ENCODE measurements around the gene MYO7A. TPM values are rescaled to one million over a fixed set of nuclear protein-coding genes. Genes with fewer than 3 reads are reported as not detected.

Gene MYO7A
- total RNA-seq, 1 donor from 2014 or later, result 0.97 TPM

GRCh38 chr11:77124488-77124887 is 3.6 kb upstream of the MYO7A start:
- Mint-ChIP-seq H3K4me3 (no peak overlapping the region), H3K36me3 (peaks cover 4% of the 10 kb centered on the region), H3K4me1 (peaks cover 26% of the 10 kb centered on the region), H3K27me3 (ENCODE audit: insufficient read depth, low read depth) (peaks cover 9% of the 10 kb centered on the region), H3K27ac (no peak overlapping the region), H3K9me3 (no peaks in the 10 kb centered on the region)
- Histone ChIP-seq H2AFZ (replicated peaks) (no peak overlapping the region), H3F3A (ENCODE audit: low read depth) (peaks cover 5% of the 10 kb centered on the region), H3K9ac (no peak overlapping the region), H3K4me3 (no peak overlapping the region), H3K36me3 (no peaks in the 10 kb centered on the region), H3K4me1 (peaks cover 9% of the 10 kb centered on the region), H3K9me3 (ENCODE audit: low read depth) (no peaks in the 10 kb centered on the region), H3K79me2 (ENCODE audit: low read depth) (no peaks in the 10 kb centered on the region), H3K27ac (no peak overlapping the region), H3K4me2 (no peak overlapping the region), H3K27me3 (no peaks in the 10 kb centered on the region), H4K20me1 (ENCODE audit: low read depth) (no peaks in the 10 kb centered on the region)
- DNase-seq (ENCODE audit: low spot score), result no peak
- TF ChIP-seq EZH2phosphoT487 (IDR thresholded peaks at IDR 0.05) (no peak), EZH2 (IDR thresholded peaks at IDR 0.05) (no peak)
- TF ChIP-seq, protein P1, sequence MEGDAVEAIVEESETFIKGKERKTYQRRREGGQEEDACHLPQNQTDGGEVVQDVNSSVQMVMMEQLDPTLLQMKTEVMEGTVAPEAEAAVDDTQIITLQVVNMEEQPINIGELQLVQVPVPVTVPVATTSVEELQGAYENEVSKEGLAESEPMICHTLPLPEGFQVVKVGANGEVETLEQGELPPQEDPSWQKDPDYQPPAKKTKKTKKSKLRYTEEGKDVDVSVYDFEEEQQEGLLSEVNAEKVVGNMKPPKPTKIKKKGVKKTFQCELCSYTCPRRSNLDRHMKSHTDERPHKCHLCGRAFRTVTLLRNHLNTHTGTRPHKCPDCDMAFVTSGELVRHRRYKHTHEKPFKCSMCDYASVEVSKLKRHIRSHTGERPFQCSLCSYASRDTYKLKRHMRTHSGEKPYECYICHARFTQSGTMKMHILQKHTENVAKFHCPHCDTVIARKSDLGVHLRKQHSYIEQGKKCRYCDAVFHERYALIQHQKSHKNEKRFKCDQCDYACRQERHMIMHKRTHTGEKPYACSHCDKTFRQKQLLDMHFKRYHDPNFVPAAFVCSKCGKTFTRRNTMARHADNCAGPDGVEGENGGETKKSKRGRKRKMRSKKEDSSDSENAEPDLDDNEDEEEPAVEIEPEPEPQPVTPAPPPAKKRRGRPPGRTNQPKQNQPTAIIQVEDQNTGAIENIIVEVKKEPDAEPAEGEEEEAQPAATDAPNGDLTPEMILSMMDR (IDR thresholded peaks at IDR 0.05), result no peak

GRCh38 chr11:77125191-77125590 is 2.9 kb upstream of the MYO7A start:
- Histone ChIP-seq H3K36me3 (no peaks in the 10 kb centered on the region), H3K9me3 (ENCODE audit: low read depth) (no peaks in the 10 kb centered on the region), H3K9ac (no peak overlapping the region), H3K4me3 (no peak overlapping the region), H4K20me1 (ENCODE audit: low read depth) (no peaks in the 10 kb centered on the region), H3K79me2 (ENCODE audit: low read depth) (no peaks in the 10 kb centered on the region), H3K4me1 (peaks cover 9% of the 10 kb centered on the region), H3K27ac (no peak overlapping the region), H2AFZ (replicated peaks) (no peak overlapping the region), H3F3A (ENCODE audit: low read depth) (peaks cover 5% of the 10 kb centered on the region), H3K4me2 (no peak overlapping the region), H3K27me3 (no peaks in the 10 kb centered on the region)
- no peak for DNase-seq (ENCODE audit: low spot score)
- peaks cover 9% of the 10 kb centered on the region for H3K27me3 Mint-ChIP-seq (ENCODE audit: insufficient read depth, low read depth)
- no peak overlapping the region for H3K27ac Mint-ChIP-seq
- TF ChIP-seq, protein P1 (IDR thresholded peaks at IDR 0.05), result no peak
- TF ChIP-seq EZH2 (IDR thresholded peaks at IDR 0.05), result no peak
- no peak for TF ChIP-seq EZH2phosphoT487 (IDR thresholded peaks at IDR 0.05)
- peaks cover 28% of the 10 kb centered on the region for H3K4me1 Mint-ChIP-seq
- H3K4me3 Mint-ChIP-seq, result no peak overlapping the region
- no peaks in the 10 kb centered on the region for H3K9me3 Mint-ChIP-seq
- peaks cover 4% of the 10 kb centered on the region for H3K36me3 Mint-ChIP-seq

DNA sequence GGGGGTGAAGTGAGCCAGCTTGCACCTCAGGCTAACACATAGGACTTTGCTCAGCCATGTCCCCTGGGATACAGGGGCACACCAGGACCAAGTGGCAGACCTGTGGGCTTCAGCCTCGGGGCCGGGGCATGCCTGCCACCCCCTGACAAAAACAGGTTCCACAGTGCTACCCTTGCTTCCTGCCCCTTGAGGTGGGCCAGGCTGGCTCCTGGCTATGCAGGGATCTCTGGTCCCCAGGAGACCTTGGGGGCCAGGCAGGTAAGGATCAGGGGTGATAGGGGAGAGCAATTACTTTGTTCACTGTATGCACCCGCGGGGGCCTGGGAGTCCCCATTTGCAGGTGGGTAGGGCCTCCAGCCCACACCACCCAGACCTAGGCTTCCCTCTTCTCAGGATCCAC is 2.4 kb upstream of the MYO7A start:
- H4K20me1 ChIP-seq (ENCODE audit: low read depth), result no peaks in the 10 kb centered on the region
- no peaks in the 10 kb centered on the region for H3K79me2 ChIP-seq (ENCODE audit: low read depth)
- H3K27ac ChIP-seq, result no peak overlapping the region
- H3K4me1 ChIP-seq, result peaks cover 9% of the 10 kb centered on the region
- H3K9me3 Mint-ChIP-seq, result no peaks in the 10 kb centered on the region
- no peaks in the 10 kb centered on the region for H3K9me3 ChIP-seq (ENCODE audit: low read depth)
- H3K36me3 ChIP-seq, result no peaks in the 10 kb centered on the region
- no peak overlapping the region for H3K27ac Mint-ChIP-seq
- TF ChIP-seq EZH2phosphoT487 (IDR thresholded peaks at IDR 0.05), result no peak
- TF ChIP-seq, protein P1 (IDR thresholded peaks at IDR 0.05), result no peak
- TF ChIP-seq EZH2 (IDR thresholded peaks at IDR 0.05), result no peak
- H3K9ac ChIP-seq, result no peak overlapping the region
- H3K4me1 Mint-ChIP-seq, result peaks cover 28% of the 10 kb centered on the region
- H3K27me3 Mint-ChIP-seq (ENCODE audit: insufficient read depth, low read depth), result peaks cover 9% of the 10 kb centered on the region
- H3K4me3 ChIP-seq, result no peak overlapping the region
- DNase-seq (ENCODE audit: low spot score), result no peak
- H3K36me3 Mint-ChIP-seq, result peaks cover 4% of the 10 kb centered on the region
- peaks cover 5% of the 10 kb centered on the region for H3F3A ChIP-seq (ENCODE audit: low read depth)
- H3K27me3 ChIP-seq, result no peaks in the 10 kb centered on the region
- H2AFZ ChIP-seq (replicated peaks), result no peak overlapping the region
- H3K4me2 ChIP-seq, result no peak overlapping the region
- H3K4me3 Mint-ChIP-seq, result no peak overlapping the region
